ENCODE measurements around the gene TAS2R41. TPM values are rescaled to one million over a fixed set of nuclear protein-coding genes. Genes with fewer than 3 reads are reported as not detected.

Gene TAS2R41
- total RNA-seq, 6 experiments from 2014 or later = not detected

- TF ChIP-seq CTCF (IDR thresholded peaks at IDR 0.05) = no peak
- no peaks in the 10 kb centered on the region for H3K9me3 Mint-ChIP-seq
- no peak overlapping the region for H3K27ac Mint-ChIP-seq
- DNase-seq = no peak
- no peak overlapping the region for H3K4me3 Mint-ChIP-seq
- peaks cover 1% of the 10 kb centered on the region for H3K27me3 Mint-ChIP-seq (ENCODE audit: insufficient read depth)
- no peaks in the 10 kb centered on the region for H3K36me3 Mint-ChIP-seq (ENCODE audit: low read depth)
- peaks cover 18% of the 10 kb centered on the region for H3K4me1 Mint-ChIP-seq (ENCODE audit: low read depth)
These were observed 42.4 kb upstream of the TAS2R41 start for GRCh38 chr7:143435266-143435665.

- H3K27me3 Mint-ChIP-seq (ENCODE audit: insufficient read depth) = peaks cover 1% of the 10 kb centered on the region
- H3K9me3 Mint-ChIP-seq = no peaks in the 10 kb centered on the region
- no peak overlapping the region for H3K27ac Mint-ChIP-seq
- H3K36me3 Mint-ChIP-seq (ENCODE audit: low read depth) = no peaks in the 10 kb centered on the region
- H3K4me3 Mint-ChIP-seq = no peak overlapping the region
- peaks cover 7% of the 10 kb centered on the region for H3K4me1 Mint-ChIP-seq (ENCODE audit: low read depth)
- TF ChIP-seq CTCF (IDR thresholded peaks at IDR 0.05) = no peak
- DNase-seq = no peak
These were observed 41.2 kb upstream of the TAS2R41 start for GRCh38 chr7:143436325-143436946.

GRCh38 chr7:143437578-143437977, 40.1 kb upstream of the TAS2R41 start:
- no peak for DNase-seq
- peaks cover 1% of the 10 kb centered on the region for H3K27me3 Mint-ChIP-seq (ENCODE audit: insufficient read depth)
- no peaks in the 10 kb centered on the region for H3K9me3 Mint-ChIP-seq
- no peak overlapping the region for H3K27ac Mint-ChIP-seq
- no peak for TF ChIP-seq CTCF (IDR thresholded peaks at IDR 0.05)
- H3K36me3 Mint-ChIP-seq (ENCODE audit: low read depth) = no peaks in the 10 kb centered on the region
- H3K4me1 Mint-ChIP-seq (ENCODE audit: low read depth) = peaks cover 6% of the 10 kb centered on the region
- H3K4me3 Mint-ChIP-seq = no peak overlapping the region

- Mint-ChIP-seq H3K4me3 (no peak overlapping the region), H3K4me1 (ENCODE audit: low read depth) (peaks cover 6% of the 10 kb centered on the region), H3K36me3 (ENCODE audit: low read depth) (no peaks in the 10 kb centered on the region)
These were observed 37.8 kb upstream of the TAS2R41 start for GRCh38 chr7:143439866-143440265.

GRCh38 chr7:143443153-143443552, 34.5 kb upstream of the TAS2R41 start, which contains the start of gene TAS2R60:
TSS of gene TAS2R60 (plus strand) at chr7:143443453. CDS start at chr7:143443453, 0 bp downstream.
- DNase-seq = no peak
- Mint-ChIP-seq H3K36me3 (ENCODE audit: low read depth) (no peaks in the 10 kb centered on the region), H3K27ac (no peak within 1 kb of the TSS), H3K4me1 (ENCODE audit: low read depth) (no peaks in the 10 kb centered on the region), H3K9me3 (no peaks in the 10 kb centered on the region), H3K27me3 (ENCODE audit: insufficient read depth) (no peaks in the 10 kb centered on the region), H3K4me3 (no peak within 1 kb of the TSS)
- TF ChIP-seq CTCF (IDR thresholded peaks at IDR 0.05) = no peak

More at GRCh38 chr7:143439866-143440265, 37.8 kb upstream of the TAS2R41 start:
- no peaks in the 10 kb centered on the region for H3K9me3 Mint-ChIP-seq
- DNase-seq = no peak
- peaks cover 1% of the 10 kb centered on the region for H3K27me3 Mint-ChIP-seq (ENCODE audit: insufficient read depth)
- no peak overlapping the region for H3K27ac Mint-ChIP-seq
- no peak for TF ChIP-seq CTCF (IDR thresholded peaks at IDR 0.05)
